Measurements from ENCODE around the gene TGFBRAP1.
"Not testable (repeated sequence)": the region's sequence is repeated elsewhere in the genome, so short reads cannot be mapped to it uniquely, and the experiment has no call there.

Gene TGFBRAP1

DNA sequence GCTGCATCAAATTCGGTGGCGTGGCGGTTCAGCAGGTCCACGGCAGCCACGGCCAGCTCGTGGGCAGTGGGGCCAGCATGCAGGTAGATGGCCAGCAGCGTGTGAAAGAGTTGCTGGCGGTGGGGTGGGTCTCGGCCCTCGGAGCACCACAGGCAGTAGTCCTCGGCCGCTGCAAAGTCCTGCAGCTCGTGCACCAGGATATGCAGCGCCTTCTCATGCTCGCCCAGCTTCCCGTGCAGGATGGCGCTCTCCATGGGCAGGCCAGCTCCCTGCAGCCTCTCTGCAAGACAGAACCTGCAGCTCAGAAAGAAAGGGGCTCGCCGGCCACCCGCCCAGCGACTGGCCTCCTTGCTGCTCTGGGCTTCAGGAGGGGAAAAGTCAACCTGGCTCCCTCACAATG, 60.1 kb downstream of the TGFBRAP1 start:
- DNase-seq: no peak

DNA sequence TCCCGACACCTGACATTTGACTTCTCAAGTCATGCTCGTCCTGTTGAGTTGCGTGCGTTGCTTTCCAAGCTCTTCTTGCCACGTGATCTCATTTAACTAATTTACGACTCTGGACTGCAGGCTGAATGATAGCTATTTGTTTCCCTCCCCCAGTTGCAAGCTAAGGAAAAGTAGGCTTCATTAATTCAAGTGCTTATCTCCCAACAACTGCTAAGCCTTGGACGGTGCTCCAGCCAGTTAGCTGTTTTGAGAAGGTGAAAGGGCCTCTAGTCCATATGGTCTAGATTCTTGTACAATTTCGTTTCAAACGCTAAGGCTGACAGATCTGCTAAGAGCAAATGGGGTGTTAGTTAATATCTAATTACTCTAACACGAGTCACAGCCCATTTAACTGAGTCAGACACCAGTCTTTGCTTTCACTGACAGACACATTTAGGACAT, 66.9 kb downstream of the TGFBRAP1 start:
- DNase-seq: no peak

- DNase-seq: no peak
Measured at GRCh38 chr2:105261061-105261460, 68.5 kb downstream of the TGFBRAP1 start.

DNA sequence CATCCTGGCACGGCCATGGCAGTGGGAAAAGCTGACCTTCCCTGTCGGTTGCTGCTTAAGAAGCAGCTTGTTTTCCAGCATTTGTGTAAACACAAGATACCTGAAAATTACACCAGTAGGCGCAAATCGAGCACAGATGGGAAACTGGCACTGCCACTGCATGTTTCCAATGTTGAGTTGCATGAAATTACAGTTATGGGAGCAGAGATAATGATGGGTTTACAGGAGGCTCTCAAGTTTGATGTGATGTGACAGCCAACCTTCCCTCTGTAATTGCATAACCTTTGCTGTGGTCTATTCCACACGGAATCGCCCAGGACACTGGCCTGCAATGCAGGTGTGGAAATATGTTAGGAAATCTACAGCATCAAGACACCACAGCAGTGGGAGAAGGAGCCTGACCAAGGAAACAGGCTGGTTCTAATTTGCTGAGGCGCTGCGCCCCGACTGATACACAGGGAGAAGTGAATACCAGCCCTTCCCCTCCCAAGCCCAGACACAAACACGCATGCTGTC, 70.6 kb downstream of the TGFBRAP1 start:
- no peak for DNase-seq

DNA sequence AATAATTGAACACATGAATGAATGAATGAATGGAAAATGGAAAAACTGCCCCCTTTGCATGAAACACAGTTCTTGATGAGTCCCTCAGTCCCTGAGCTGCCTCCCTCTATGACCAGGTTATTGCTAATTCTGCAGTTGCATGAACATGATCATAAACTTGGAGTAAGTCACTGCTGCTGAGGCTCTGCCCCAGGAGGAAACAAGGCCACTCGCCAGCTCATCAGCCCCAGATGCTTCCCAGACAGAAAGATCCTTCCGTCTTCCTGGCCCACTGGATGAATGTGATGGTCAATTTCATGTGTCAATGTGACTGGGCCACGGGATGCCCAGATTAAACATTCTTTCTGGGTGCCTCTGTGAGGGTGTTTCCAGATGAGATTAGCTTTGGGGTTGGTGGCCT, 71.6 kb downstream of the TGFBRAP1 start:
- no peak for DNase-seq

- DNase-seq: no peak
Measured at GRCh38 chr2:105256431-105257047, 73.0 kb downstream of the TGFBRAP1 start.

- no peak for DNase-seq
Measured at GRCh38 chr2:105255979-105256378, 73.6 kb downstream of the TGFBRAP1 start.

- DNase-seq: no peak
Measured at GRCh38 chr2:105254531-105255210, 74.9 kb downstream of the TGFBRAP1 start.

DNA sequence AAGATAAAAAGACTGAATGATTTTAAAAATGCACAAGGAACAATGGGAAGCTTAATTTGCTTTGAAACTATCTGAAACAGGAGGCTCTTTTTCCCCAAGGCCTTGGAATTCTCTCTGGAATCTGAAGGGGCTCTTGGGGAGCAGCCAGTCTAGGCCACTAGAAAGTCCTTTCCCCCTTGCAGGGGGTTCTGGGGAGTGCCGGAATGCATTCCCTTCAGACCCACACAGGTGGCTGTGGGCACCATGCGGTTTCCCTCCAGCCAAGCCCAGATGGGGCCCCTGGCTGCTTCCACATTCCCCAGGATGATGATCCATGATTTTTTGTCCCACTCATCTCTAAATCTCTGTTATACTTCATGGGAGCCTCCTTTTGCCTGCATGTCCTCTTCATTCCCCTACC, 77.3 kb downstream of the TGFBRAP1 start:
- DNase-seq: no peak

DNA sequence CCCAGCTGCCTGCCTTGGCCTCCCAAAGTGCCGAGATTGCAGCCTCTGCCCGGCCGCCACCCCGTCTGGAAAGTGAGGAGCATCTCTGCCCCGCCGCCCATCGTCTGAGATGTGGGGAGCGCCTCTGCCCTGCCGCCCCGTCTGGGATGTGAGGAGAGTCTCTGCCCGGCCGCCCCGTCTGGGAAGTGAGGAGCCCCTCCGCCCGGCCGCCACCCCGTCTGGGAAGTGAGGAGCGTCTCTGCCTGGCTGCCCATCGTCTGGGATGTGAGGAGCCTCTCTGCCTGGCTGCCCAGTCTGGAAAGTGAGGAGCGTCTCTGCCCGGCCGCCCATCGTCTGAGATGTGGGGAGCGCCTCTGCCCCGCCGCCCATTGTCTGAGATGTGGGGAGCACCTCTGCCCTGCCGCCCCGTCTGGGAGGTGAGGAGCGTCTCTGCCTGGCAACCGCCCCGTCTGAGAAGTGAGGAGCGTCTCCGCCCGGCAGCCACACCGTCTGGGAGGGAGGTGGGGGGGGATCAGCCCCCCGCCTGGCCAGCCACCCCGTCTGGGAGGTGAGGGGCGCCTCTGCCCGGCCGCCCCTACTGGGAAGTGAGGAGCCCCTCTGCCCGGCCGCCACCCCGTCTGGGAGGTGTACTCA, 78.4 kb downstream of the TGFBRAP1 start:
- DNase-seq: not testable (repeated sequence)

DNA sequence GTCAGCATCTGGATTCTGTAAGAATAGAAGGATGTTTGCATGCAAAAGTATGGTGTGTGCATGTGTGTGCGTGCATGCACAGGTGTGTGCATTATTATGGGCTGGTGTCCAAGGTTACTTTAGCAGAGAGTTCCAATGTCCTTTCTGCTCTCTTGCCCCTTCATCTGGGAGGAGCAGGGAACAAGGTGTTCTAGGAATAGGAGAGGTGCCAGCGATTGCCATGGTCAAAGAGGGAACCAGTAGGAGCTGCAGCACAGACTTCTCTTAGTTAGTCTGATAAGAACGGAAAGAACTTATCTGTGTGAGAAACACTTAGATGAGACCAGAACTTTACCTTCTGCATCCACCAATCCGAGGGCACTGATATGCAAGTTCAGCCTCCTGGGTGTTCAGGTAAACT, 79.6 kb downstream of the TGFBRAP1 start:
- DNase-seq: no peak

- DNase-seq: no peak
Measured at GRCh38 chr2:105249181-105249580, 80.4 kb downstream of the TGFBRAP1 start.

DNA sequence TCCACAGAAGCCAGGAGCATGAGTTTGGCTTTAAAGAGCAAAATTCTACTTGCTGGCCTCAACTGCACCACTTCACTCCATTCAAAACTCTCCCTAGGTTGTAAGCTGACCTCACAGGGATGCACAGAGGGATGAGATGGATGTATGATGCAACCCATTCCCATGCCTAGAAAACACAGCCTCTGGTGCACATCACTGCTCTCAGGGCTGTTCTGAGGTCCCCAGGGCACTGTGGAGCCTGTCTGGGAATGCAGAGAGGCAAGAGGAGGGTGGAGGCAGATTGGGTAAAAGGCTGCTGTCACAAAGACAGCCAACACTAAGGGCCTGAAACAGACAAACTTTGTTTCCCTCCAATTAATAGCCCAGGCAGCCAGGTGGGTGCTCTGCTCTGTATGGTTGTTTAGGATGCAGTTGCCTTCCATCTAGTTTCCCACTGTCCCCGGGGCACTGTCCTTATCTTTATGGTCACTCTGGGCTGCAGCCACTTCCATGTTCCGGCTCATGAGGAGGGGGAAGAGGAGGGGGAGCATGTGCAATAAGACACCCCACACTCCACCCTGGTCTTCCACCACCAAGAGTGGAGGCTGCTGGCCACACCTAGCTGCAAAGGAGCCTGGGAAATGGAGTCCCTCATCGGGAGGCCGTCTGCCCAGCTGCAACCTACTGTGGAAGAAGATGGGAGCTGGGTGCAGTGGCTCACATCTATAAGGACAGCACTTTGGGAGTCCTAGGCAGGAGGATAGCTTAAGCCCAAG, 81.0 kb downstream of the TGFBRAP1 start:
- DNase-seq: no peak

DNA sequence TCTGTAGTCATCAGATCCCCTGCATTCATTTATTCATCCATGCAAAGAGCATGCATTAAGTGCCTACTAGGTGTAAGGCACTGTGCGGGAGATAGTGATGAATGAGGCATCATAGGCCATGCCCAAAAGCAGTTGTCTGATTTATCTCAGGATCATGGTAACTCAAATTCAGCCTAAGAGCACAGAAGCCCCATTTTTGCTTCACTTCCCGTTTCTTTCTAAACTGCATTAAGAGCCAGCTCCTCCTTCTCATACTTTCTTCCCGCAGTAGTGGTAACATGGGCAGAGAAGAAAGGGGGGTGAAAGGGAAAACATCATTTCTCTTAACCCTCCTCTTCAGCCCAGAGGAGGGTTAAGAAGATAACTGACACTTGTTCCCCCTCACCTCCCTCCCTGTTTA, 85.1 kb downstream of the TGFBRAP1 start:
- no peak for DNase-seq

DNA sequence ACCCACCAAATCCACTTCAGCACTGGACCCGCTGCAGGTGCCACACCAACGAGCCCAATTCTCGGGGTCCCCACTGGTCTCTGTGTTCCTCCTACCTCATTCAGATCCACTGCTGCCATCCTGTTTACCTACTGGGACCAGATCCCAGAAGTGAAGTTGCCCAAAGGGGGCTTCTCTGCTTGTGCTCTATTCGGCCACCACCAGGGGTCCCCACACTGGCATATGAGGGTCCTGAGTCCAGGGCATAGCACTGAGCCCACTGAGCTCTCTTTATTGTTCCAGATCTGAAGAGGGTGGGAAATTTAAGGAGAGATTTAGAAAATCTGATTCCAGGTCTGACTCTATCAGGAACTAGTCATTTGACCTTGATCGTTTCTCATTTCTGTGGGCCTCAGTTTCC, 85.6 kb downstream of the TGFBRAP1 start:
- no peak for DNase-seq

- no peak for DNase-seq
Measured at GRCh38 chr2:105242286-105242993, 87.1 kb downstream of the TGFBRAP1 start.

DNA sequence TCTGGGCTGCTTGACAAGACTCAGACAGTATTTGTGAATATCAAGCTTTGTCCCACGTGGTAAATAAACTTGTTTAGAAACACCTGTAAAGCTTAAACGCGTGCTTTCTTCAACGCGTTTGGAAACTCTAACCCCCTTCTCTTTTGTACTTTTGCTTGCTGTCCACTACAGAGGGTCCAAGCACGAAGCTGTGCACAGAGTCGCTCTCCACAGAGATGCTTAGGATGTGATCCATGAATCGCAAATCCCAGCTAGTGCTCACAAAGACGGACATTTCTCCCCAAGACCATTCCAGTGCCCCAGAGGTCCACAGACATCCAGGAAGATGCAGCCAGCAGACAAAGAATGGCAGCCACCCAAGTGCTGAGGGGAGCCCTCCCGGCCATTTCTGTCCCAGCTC, 88.1 kb downstream of the TGFBRAP1 start, which contains the start of gene GPR45:
Gene GPR45, plus strand, starts transcription at position 301 of the 400 bp plus-strand sequence. CDS start 116 bp downstream, outside the sequence.
- no peak for DNase-seq

DNA sequence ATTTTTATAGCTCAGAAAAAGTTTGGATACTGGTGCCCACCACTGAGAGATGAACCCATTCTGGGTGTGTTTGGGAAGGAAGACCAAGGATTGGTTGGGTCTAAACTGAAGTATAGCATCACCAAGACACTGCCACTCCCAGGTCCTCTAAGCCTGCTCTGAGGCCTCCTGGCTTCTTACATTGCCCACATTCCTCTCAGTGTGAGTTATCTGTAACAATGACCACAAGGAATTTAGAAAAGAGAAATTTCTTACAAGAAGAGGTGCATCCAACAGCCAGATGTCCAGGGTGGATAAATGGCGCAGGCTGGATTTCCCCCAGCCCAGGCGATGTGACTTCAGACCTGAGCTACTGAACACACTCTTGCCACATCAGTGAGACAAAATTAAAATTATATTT, 89.6 kb downstream of the TGFBRAP1 start:
- no peak for DNase-seq

DNA sequence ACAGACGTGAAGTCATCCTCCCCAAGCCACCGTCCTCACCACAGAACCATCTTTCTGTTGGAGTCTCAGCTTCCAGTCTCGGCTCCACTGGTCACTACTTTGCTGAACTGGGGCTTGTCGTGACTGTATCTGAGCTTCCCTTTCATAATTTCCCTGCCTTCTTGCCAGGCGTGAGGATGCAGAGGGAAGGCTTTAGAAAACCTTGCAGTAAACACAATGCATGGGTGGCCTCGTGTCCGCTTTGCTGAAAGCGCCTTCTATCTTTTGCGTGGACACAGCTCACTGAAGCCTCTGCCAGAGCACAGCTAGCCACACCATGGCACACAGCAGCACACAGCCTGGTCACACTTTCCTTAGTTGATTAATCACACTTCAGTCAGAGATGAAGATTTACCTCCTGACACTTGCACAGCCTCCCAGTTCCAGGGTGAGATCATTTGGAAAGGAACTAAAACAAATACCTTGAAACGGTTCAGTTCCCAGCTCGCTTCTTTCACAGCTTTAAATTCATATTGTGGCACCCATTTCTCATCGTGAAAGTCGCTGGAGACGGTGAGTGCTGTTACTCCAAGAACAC, 90.8 kb downstream of the TGFBRAP1 start:
- DNase-seq: no peak

DNA sequence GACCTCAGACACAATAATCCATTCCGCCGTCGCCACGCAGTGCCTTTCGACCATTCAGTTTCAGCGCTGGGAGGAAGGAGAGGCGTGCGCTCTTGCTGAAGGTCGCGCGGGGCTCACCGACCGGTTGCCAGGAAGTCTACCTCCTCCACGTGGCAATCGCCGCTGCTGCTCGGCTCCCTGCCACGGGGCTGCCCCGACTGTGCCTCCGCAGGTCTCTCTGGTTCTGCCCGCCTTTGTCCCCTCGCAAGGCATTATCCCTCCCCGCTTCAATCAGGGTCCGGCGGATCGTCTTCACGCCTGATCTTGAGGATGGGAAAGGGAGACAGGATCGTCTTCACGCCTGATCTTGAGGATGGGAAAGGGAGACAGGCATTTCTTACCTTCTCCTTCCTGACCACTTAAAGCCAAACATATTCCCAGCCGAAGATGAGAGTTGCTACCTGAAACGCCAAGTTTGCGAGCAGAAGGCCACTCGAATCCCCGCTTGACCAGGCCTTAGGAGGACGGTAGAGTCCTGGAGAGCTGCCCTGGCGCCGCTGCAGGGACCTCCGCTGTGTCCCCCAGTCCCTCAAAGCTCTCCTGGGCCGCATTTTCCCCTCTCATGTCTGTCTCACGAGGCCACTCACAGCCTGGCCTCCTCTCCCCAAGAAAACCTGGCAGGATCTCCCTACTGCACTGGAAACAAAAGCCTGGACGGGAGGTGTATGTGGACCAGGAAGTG, 92.3 kb downstream of the TGFBRAP1 start:
- DNase-seq: no peak

DNA sequence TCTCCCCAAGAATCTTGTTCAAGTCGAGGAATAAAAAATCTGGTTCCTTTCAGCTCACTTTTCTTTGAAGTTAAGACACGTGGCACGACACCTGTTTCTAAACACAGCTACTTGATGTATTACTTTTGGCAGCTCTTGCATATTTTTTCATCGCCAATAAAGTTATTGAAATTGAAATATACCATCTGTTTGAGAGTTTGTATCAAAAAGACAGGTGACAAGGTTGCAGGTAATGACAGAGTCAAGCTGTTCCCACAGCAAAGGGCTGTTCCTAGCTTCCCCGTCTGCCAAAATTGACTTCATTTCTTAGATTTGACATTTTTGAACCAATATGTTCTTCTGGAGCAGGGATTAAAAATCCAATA, 93.5 kb downstream of the TGFBRAP1 start:
- no peak for DNase-seq
